Keratinocyte (primary cell): Measurements from ENCODE around the gene VTI1A. TPM values are rescaled to one million over a fixed set of nuclear protein-coding genes. Genes with fewer than 3 reads are reported as not detected.

Experiments used
- DNase-seq: peaks from one replicate; pipeline ENCODE4 v3.0.0-alpha.2; 2011; ENCODE audit warnings: low read depth, missing footprints, low spot score
- FAIRE-seq: peaks from 2 replicates; lab custom pipeline; 2011; peaks lifted over from hg19 to GRCh38; lab: Jason Lieb, UNC
- H2AFZ ChIP-seq: 2 replicates; pipeline ENCODE4 v1.6.0; 2012; ENCODE audit warnings: low read length, control low read depth, inconsistent platforms; ENCODE audit not compliant: control insufficient read depth
- H3K27ac ChIP-seq: 2 replicates; pipeline ENCODE4 v1.5.1; 2011; ENCODE audit warnings: low read length; ENCODE audit not compliant: control insufficient read depth, insufficient read depth
- H3K27me3 ChIP-seq: 3 replicates; pipeline ENCODE4 v1.6.0; 2011; ENCODE audit warnings: low read length; ENCODE audit not compliant: control insufficient read depth, insufficient read depth; ENCODE audit errors: extremely low read depth
- H3K36me3 ChIP-seq, 2 experiments: 2 replicates in 1 of 2; 3 replicates in 1 of 2; pipeline ENCODE4 v1.5.1; 2011; ENCODE audit warnings: low read length in 2 of 2, mild to moderate bottlenecking in 1 of 2; ENCODE audit not compliant: control insufficient read depth in 2 of 2, insufficient read depth in 2 of 2; ENCODE audit errors: extremely low read depth in 1 of 2
- H3K4me1 ChIP-seq: 3 replicates; pipeline ENCODE4 v1.5.1; 2011; ENCODE audit warnings: low read length; ENCODE audit not compliant: control insufficient read depth, insufficient read depth; ENCODE audit errors: extremely low read depth
- H3K4me2 ChIP-seq: 3 replicates; pipeline ENCODE4 v1.6.0; 2011; ENCODE audit warnings: low read depth, low read length; ENCODE audit not compliant: control insufficient read depth, insufficient read depth; ENCODE audit errors: extremely low read depth
- H3K4me3 ChIP-seq, 3 experiments: fragments of 200-600 bp in 1 of 3; sonication (generic) in 1 of 3; 2 replicates in 2 of 3; 3 replicates in 1 of 3; pipeline ENCODE4 v1.5.1; 2011 to 2016; ENCODE audit warnings: low read length in 3 of 3, mild to moderate bottlenecking in 3 of 3, control low read depth in 2 of 3, inconsistent platforms in 1 of 3, low read depth in 1 of 3, mixed read lengths in 1 of 3, mixed run types in 1 of 3, moderate library complexity in 1 of 3; ENCODE audit not compliant: control insufficient read depth in 2 of 3, insufficient read depth in 2 of 3; ENCODE audit errors: extremely low read depth in 1 of 3
- H3K79me2 ChIP-seq: 2 replicates; pipeline ENCODE4 v1.6.0; 2012; ENCODE audit warnings: low read length; ENCODE audit not compliant: control insufficient read depth, insufficient read depth
- H3K9ac ChIP-seq: 3 replicates; pipeline ENCODE4 v1.6.0; 2011; ENCODE audit warnings: low read length; ENCODE audit not compliant: control insufficient read depth, insufficient read depth; ENCODE audit errors: extremely low read depth
- H3K9me1 ChIP-seq: 3 replicates; pipeline ENCODE4 v1.6.0; 2011; ENCODE audit warnings: low read length; ENCODE audit not compliant: control insufficient read depth, insufficient read depth; ENCODE audit errors: extremely low read depth
- H3K9me3 ChIP-seq: 2 replicates; pipeline ENCODE4 v1.5.1; 2012; ENCODE audit warnings: low read depth, low read length; ENCODE audit not compliant: control insufficient read depth
- H4K20me1 ChIP-seq: 3 replicates; pipeline ENCODE4 v1.6.0; 2011; ENCODE audit warnings: low read length; ENCODE audit not compliant: control insufficient read depth, insufficient read depth; ENCODE audit errors: extremely low read depth
- CTCF ChIP-seq, 3 experiments: IDR thresholded peaks in 1 of 3; conservative IDR thresholded peaks in 1 of 3; optimal IDR thresholded peaks in 1 of 3; 2 replicates in 2 of 3; 3 replicates in 1 of 3; pipeline versions ENCODE3 to v1.5.1; 2011; ENCODE audit warnings: low read length in 3 of 3, mild to moderate bottlenecking in 3 of 3, moderate library complexity in 2 of 3, control low read depth in 1 of 3, inconsistent platforms in 1 of 3; ENCODE audit not compliant: insufficient read depth in 2 of 3; ENCODE audit errors: extremely low read depth in 1 of 3
- EZH2 ChIP-seq: IDR thresholded peaks from one replicate; pipeline ENCODE4 v1.6.1; 2012; ENCODE audit warnings: inconsistent platforms, mild to moderate bottlenecking, low read length, moderate library complexity
- dilution Hi-C: fragments of 300-500 bp; cut with MboI; formaldehyde crosslinking; loops from one replicate; pipeline ENCODE4 v1.7.0; 2020; ENCODE audit warnings: low sequenced_read_pairs; ENCODE audit not compliant: extremely low pct_ligation_motif_present
- polyA plus RNA-seq, 5 experiments: library from polyadenylated mRNA; depleted of rRNA in 3 of 5; stranded (reverse) in 3 of 5; stranded (forward) in 1 of 5; unstranded in 1 of 5; fragments of >200 nt; gene quantifications; 1 replicate in 1 of 5; 2 replicates in 3 of 5; 3 replicates in 1 of 5; pipeline versions ENCODE4 v1.2.1 to v1.2.3, GENCODE V29; 2011 to 2012; ENCODE audit warnings: missing spikeins in 2 of 5, low read depth in 1 of 5, low replicate concordance in 1 of 5

VTI1A gene
- polyA plus RNA-seq, 1 donor (not counting 4 experiments of a cell fraction or from before 2014, with no cell fraction given) = 18.5 TPM

GRCh38 chr10:112801004-112801403, 354.0 kb downstream of the VTI1A start:
- H3K9me3 ChIP-seq = no peaks in the 10 kb centered on the region
- H4K20me1 ChIP-seq = no peaks in the 10 kb centered on the region
- no peaks in the 10 kb centered on the region for H3K9me1 ChIP-seq
- H3K4me2 ChIP-seq = no peak overlapping the region
- TF ChIP-seq EZH2 (no peak), CTCF (optimal IDR thresholded peaks at IDR 0.05 in 1 of 3, IDR thresholded peaks at IDR 0.05 in 1 of 3, conservative IDR thresholded peaks at IDR 0.05 in 1 of 3; ENCODE audit: extremely low read depth in 1 of 3, insufficient read depth in 2 of 3, low read length in 3 of 3) (no peak)
- FAIRE-seq (no peak), DNase-seq (no peak)
- H3K79me2 ChIP-seq = no peaks in the 10 kb centered on the region
- no peak overlapping the region for H3K9ac ChIP-seq
- H3K4me3 ChIP-seq = no peak overlapping the region
- no peak overlapping the region for H2AFZ ChIP-seq
- no peak overlapping the region for H3K27ac ChIP-seq
- H3K4me1 ChIP-seq = no peaks in the 10 kb centered on the region
- dilution Hi-C loops = no loop called here
- H3K27me3 ChIP-seq = no peaks in the 10 kb centered on the region
- H3K36me3 ChIP-seq = no peaks in the 10 kb centered on the region

GRCh38 chr10:112801748-112802147, 354.7 kb downstream of the VTI1A start:
- FAIRE-seq (no peak), DNase-seq (no peak)
- H4K20me1 ChIP-seq = no peaks in the 10 kb centered on the region
- H3K9me3 ChIP-seq = no peaks in the 10 kb centered on the region
- H3K27me3 ChIP-seq = no peaks in the 10 kb centered on the region
- no peak overlapping the region for H3K27ac ChIP-seq
- H2AFZ ChIP-seq = no peak overlapping the region
- H3K79me2 ChIP-seq = no peaks in the 10 kb centered on the region
- H3K4me3 ChIP-seq = no peak overlapping the region
- H3K4me1 ChIP-seq = no peaks in the 10 kb centered on the region
- no peak overlapping the region for H3K9ac ChIP-seq
- TF ChIP-seq EZH2 (no peak), CTCF (optimal IDR thresholded peaks at IDR 0.05 in 1 of 3, IDR thresholded peaks at IDR 0.05 in 1 of 3, conservative IDR thresholded peaks at IDR 0.05 in 1 of 3; ENCODE audit: extremely low read depth in 1 of 3, insufficient read depth in 2 of 3, low read length in 3 of 3) (no peak)
- dilution Hi-C loops = no loop called here
- H3K36me3 ChIP-seq = no peaks in the 10 kb centered on the region
- H3K9me1 ChIP-seq = no peaks in the 10 kb centered on the region
- H3K4me2 ChIP-seq = no peak overlapping the region
